ENCODE results near the gene RPL39. TPM values are rescaled to one million over a fixed set of nuclear protein-coding genes. Genes with fewer than 3 reads are reported as not detected.
A peak's percentile ranks its signal among the peaks of the same experiment; 100 is the strongest.

The RPL39 gene
- total RNA-seq, 1 experiment from 2014 or later, result 1,778 TPM

- peak; percentile 61 for DNase-seq
- intact Hi-C loops (cut with micrococcal nuclease; ENCODE audit: unreplicated experiment), result no loop called here
- no peaks in the 10 kb centered on the region for H3K9me3 Mint-ChIP-seq (ENCODE audit: low read depth, unreplicated experiment)
Measured at GRCh38 chrX:119758731-119759247, 32.6 kb downstream of the RPL39 start.

GRCh38 chrX:119757979-119758730, 33.3 kb downstream of the RPL39 start, which contains the start of gene SOWAHD:
Gene SOWAHD, plus strand, starts transcription at chrX:119758588. Its CDS starts 80 bp downstream, at chrX:119758668.
- H3K4me1 Mint-ChIP-seq (ENCODE audit: low read depth, unreplicated experiment), result peaks cover 9% of the 10 kb centered on the region
- no peak within 1 kb of the TSS for H3K27ac Mint-ChIP-seq (ENCODE audit: unreplicated experiment)
- no peaks in the 10 kb centered on the region for H3K9me3 Mint-ChIP-seq (ENCODE audit: low read depth, unreplicated experiment)
- TF ChIP-seq CTCF (IDR thresholded peaks at IDR 0.05; ENCODE audit: unreplicated experiment), result no peak
- no TSS peak for BruUV-seq (replicated peaks)
- DNase-seq, result peak; percentile 46
- peaks cover 12% of the 10 kb centered on the region for H3K36me3 Mint-ChIP-seq (ENCODE audit: insufficient read depth, unreplicated experiment)
- H3K27me3 Mint-ChIP-seq (ENCODE audit: unreplicated experiment), result no peaks in the 10 kb centered on the region
- CTCF ChIA-PET, result interaction anchor here (0.6 to 1.4 kb wide), 4 partner anchors 33 to 348 kb away, joined by 3 to 5 read pairs (median 4); partner anchors contain the start of gene RPL39
- intact Hi-C loops (cut with micrococcal nuclease; ENCODE audit: unreplicated experiment), result no loop called here
- peak within 1 kb of the TSS; percentile 76 for H3K4me3 Mint-ChIP-seq (ENCODE audit: low read depth, unreplicated experiment)

More at GRCh38 chrX:119758731-119759247, 32.6 kb downstream of the RPL39 start:
- peaks cover 12% of the 10 kb centered on the region for H3K36me3 Mint-ChIP-seq (ENCODE audit: insufficient read depth, unreplicated experiment)
- no peaks in the 10 kb centered on the region for H3K27me3 Mint-ChIP-seq (ENCODE audit: unreplicated experiment)
- peak overlapping the region; percentile 76 for H3K4me3 Mint-ChIP-seq (ENCODE audit: low read depth, unreplicated experiment)
- peak; percentile 9 for TF ChIP-seq CTCF (IDR thresholded peaks at IDR 0.05; ENCODE audit: unreplicated experiment)
- BruUV-seq (replicated peaks), result no TSS peak
- no peak overlapping the region for H3K27ac Mint-ChIP-seq (ENCODE audit: unreplicated experiment)
- CTCF ChIA-PET, result interaction anchor here (0.6 to 1.4 kb wide), 6 partner anchors 10 to 348 kb away, joined by 3 to 5 read pairs (median 3); partner anchors contain the start of gene RPL39
- peaks cover 16% of the 10 kb centered on the region for H3K4me1 Mint-ChIP-seq (ENCODE audit: low read depth, unreplicated experiment)

- TF ChIP-seq CTCF (IDR thresholded peaks at IDR 0.05; ENCODE audit: unreplicated experiment), result no peak
- H3K4me1 Mint-ChIP-seq (ENCODE audit: low read depth, unreplicated experiment), result peaks cover 4% of the 10 kb centered on the region
- peak overlapping the region; percentile 76 for H3K4me3 Mint-ChIP-seq (ENCODE audit: low read depth, unreplicated experiment)
- H3K27ac Mint-ChIP-seq (ENCODE audit: unreplicated experiment), result no peak overlapping the region
- H3K27me3 Mint-ChIP-seq (ENCODE audit: unreplicated experiment), result no peaks in the 10 kb centered on the region
- BruUV-seq (replicated peaks), result no TSS peak
- no peaks in the 10 kb centered on the region for H3K9me3 Mint-ChIP-seq (ENCODE audit: low read depth, unreplicated experiment)
- DNase-seq, result no peak
- intact Hi-C loops (cut with micrococcal nuclease; ENCODE audit: unreplicated experiment), result no loop called here
- CTCF ChIA-PET, result interaction anchor here (1.4 kb wide), 1 partner anchor 34 kb away, joined by 5 read pairs; the partner anchor contains the start of gene RPL39
- H3K36me3 Mint-ChIP-seq (ENCODE audit: insufficient read depth, unreplicated experiment), result peaks cover 12% of the 10 kb centered on the region
Measured at GRCh38 chrX:119757646-119757978, 33.8 kb downstream of the RPL39 start.

- no peaks in the 10 kb centered on the region for H3K9me3 Mint-ChIP-seq (ENCODE audit: low read depth, unreplicated experiment)
- H3K36me3 Mint-ChIP-seq (ENCODE audit: insufficient read depth, unreplicated experiment), result peaks cover 12% of the 10 kb centered on the region
- no peak for TF ChIP-seq CTCF (IDR thresholded peaks at IDR 0.05; ENCODE audit: unreplicated experiment)
- intact Hi-C loops (cut with micrococcal nuclease; ENCODE audit: unreplicated experiment), result no loop called here
- no peaks in the 10 kb centered on the region for H3K4me1 Mint-ChIP-seq (ENCODE audit: low read depth, unreplicated experiment)
- CTCF ChIA-PET, result no interaction called here
- peak overlapping the region; percentile 76 for H3K4me3 Mint-ChIP-seq (ENCODE audit: low read depth, unreplicated experiment)
- H3K27ac Mint-ChIP-seq (ENCODE audit: unreplicated experiment), result no peak overlapping the region
- H3K27me3 Mint-ChIP-seq (ENCODE audit: unreplicated experiment), result no peaks in the 10 kb centered on the region
- no TSS peak for BruUV-seq (replicated peaks)
- DNase-seq, result no peak
Measured at GRCh38 chrX:119756926-119757635, 34.3 kb downstream of the RPL39 start.

All from Calu3 (cell line).